Right lobe of liver (tissue), 4 donors: ENCODE data around the gene COIL.

Experiments used
- POLR2A ChIP-seq: fragments of 450-650 bp; IDR thresholded peaks from one replicate; pipeline ENCODE4 v1.6.1; 2017; ENCODE audit warnings: antibody characterized with exemption, mild to moderate bottlenecking
- TF ChIP-seq, protein P1 (sequence below), 4 donors: fragments of 200-600 bp in 3 of 4; fragments of 450-650 bp in 1 of 4; IDR thresholded peaks; one replicate each; pipeline versions ENCODE4 v1.5.1 to v1.8.0; 2016 to 2022; ENCODE audit warnings: antibody characterized with exemption in 4 of 4, mild to moderate bottlenecking in 2 of 4
- donor health status: DM: no; HTN: no; CAD: no.
- donor health status: DM: no; HTN: no; CAD: no.
- donor health status: DM: no; HTN: yes; CAD: no.

DNA sequence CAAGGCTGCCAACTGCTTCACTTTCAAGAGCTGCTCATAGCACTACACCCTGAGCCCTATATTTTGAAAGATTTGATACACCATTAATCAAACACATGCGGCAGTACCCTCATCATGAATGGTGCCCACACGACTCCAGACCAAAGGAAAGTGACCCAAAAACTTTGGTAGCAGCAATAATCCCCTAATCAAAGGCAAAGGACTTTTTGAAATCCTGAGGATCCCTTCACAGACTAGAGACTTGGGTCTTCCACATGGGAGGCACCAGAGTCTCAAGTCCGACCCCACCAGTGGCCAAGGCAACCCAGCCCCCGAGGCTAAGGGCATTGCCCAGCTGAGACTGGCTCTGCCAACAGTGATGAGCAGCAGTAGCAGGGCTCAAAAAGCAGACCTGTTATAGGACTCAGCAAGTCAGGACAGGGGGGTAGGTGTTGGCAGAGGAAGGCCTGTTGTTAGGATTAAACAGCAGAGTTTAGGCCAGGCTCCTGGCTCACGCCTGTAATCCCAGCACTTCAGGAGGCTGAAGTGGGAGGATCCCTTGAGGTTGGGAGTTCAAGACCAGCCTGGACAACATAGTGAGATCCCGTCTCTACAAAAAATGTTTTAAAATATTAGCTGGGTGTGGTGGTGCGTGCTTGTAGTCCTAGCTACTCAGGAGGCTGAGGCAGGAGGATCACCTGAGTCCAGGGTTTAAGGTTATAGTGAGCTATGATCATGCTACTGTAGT lies 50.2 kb downstream of the COIL start:
- TF ChIP-seq, protein P1, sequence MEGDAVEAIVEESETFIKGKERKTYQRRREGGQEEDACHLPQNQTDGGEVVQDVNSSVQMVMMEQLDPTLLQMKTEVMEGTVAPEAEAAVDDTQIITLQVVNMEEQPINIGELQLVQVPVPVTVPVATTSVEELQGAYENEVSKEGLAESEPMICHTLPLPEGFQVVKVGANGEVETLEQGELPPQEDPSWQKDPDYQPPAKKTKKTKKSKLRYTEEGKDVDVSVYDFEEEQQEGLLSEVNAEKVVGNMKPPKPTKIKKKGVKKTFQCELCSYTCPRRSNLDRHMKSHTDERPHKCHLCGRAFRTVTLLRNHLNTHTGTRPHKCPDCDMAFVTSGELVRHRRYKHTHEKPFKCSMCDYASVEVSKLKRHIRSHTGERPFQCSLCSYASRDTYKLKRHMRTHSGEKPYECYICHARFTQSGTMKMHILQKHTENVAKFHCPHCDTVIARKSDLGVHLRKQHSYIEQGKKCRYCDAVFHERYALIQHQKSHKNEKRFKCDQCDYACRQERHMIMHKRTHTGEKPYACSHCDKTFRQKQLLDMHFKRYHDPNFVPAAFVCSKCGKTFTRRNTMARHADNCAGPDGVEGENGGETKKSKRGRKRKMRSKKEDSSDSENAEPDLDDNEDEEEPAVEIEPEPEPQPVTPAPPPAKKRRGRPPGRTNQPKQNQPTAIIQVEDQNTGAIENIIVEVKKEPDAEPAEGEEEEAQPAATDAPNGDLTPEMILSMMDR (IDR thresholded peaks at IDR 0.05), result no peak
- TF ChIP-seq POLR2A, result no peak
